HepG2 (cell line): Measurements from ENCODE around the gene RNF183. TPM values are rescaled to one million over a fixed set of nuclear protein-coding genes. Genes with fewer than 3 reads are reported as not detected.

Experiments
- CBX2 ChIP-seq, 2 experiments: fragments of 200-600 bp in 1 of 2; sonication (generic); formaldehyde crosslinking in 1 of 2; IDR thresholded peaks; 2 replicates each; pipeline versions ENCODE4 v1.7.0 to v1.8.1; 2018 to 2022; ENCODE audit warnings: low read depth in 2 of 2, low read length in 1 of 2, mild to moderate bottlenecking in 1 of 2, missing genetic modification reagents in 1 of 2
- CC2D1A ChIP-seq: sonication (generic); formaldehyde crosslinking; IDR thresholded peaks from 2 replicates; pipeline ENCODE4 v1.8.1; 2023; ENCODE audit warnings: mild to moderate bottlenecking, missing genetic modification reagents
- DPF2 ChIP-seq: sonication (generic); formaldehyde crosslinking; IDR thresholded peaks from 2 replicates; pipeline ENCODE4 v1.4.0; 2020; ENCODE audit warnings: mild to moderate bottlenecking, low read depth, missing genetic modification reagents, borderline replicate concordance
- EHMT2 ChIP-seq: fragments of 200-600 bp; sonication (generic); IDR thresholded peaks from 2 replicates; pipeline ENCODE4 v1.7.0; 2017; ENCODE audit warnings: antibody characterized with exemption, low read depth, low read length, borderline replicate concordance
- HNF4A ChIP-seq: sonication (generic); formaldehyde crosslinking; IDR thresholded peaks from 2 replicates; pipeline ENCODE4 v1.4.0; 2020; ENCODE audit warnings: missing genetic modification reagents
- NCOA2 ChIP-seq: sonication (generic); formaldehyde crosslinking; IDR thresholded peaks from 2 replicates; pipeline ENCODE4 v1.8.0; 2022; ENCODE audit warnings: inconsistent platforms
- NFIB ChIP-seq: sonication (generic); formaldehyde crosslinking; IDR thresholded peaks from 2 replicates; pipeline ENCODE4 v1.9.0; 2021; ENCODE audit warnings: missing genetic modification reagents, mild to moderate bottlenecking, borderline replicate concordance
- NR2F6 ChIP-seq, 2 experiments: IDR thresholded peaks; 2 replicates each; pipeline ENCODE4 v1.6.1; 2016; ENCODE audit warnings: antibody characterized with exemption in 1 of 2, mild to moderate bottlenecking in 1 of 2
- POLR2A ChIP-seq, 2 experiments: IDR thresholded peaks; 2 replicates each; pipeline ENCODE4 v1.6.1; 2011; ENCODE audit warnings: low read depth in 2 of 2, low read length in 2 of 2, mild to moderate bottlenecking in 1 of 2, moderate library complexity in 1 of 2; ENCODE audit not compliant: insufficient read depth in 1 of 2
- RBAK ChIP-seq: sonication (generic); formaldehyde crosslinking; IDR thresholded peaks from 2 replicates; pipeline ENCODE4 v1.5.1; 2020; ENCODE audit warnings: mild to moderate bottlenecking, missing genetic modification reagents
- RCOR2 ChIP-seq: IDR thresholded peaks from 2 replicates; pipeline ENCODE4 v1.6.1; 2016; ENCODE audit warnings: missing biosample characterization, missing genetic modification reagents
- SIN3A ChIP-seq: IDR thresholded peaks from 2 replicates; pipeline ENCODE4 v1.6.1; 2011; ENCODE audit warnings: low read depth, mild to moderate bottlenecking, control low read depth, low read length, borderline replicate concordance
- SP2 ChIP-seq: sonication (generic); formaldehyde crosslinking; IDR thresholded peaks from 2 replicates; pipeline ENCODE4 v1.5.1; 2020; ENCODE audit warnings: mild to moderate bottlenecking, missing genetic modification reagents
- SP5 ChIP-seq: IDR thresholded peaks from 2 replicates; pipeline ENCODE4 v1.6.1; 2016; ENCODE audit warnings: low read depth, borderline replicate concordance
- TOE1 ChIP-seq: sonication (generic); formaldehyde crosslinking; IDR thresholded peaks from 2 replicates; pipeline ENCODE4 v1.4.0; 2020; ENCODE audit warnings: mild to moderate bottlenecking, missing genetic modification reagents
- ZBTB8A ChIP-seq: sonication (generic); formaldehyde crosslinking; IDR thresholded peaks from 2 replicates; pipeline ENCODE4 v1.4.0; 2020; ENCODE audit warnings: mild to moderate bottlenecking, low read depth, missing genetic modification reagents, borderline replicate concordance
- ZFP90 ChIP-seq: sonication (generic); formaldehyde crosslinking; IDR thresholded peaks from 2 replicates; pipeline ENCODE4 v1.8.0; 2022; ENCODE audit warnings: missing genetic modification reagents, mild to moderate bottlenecking, inconsistent platforms, borderline replicate concordance
- ZNF230 ChIP-seq: sonication (generic); formaldehyde crosslinking; IDR thresholded peaks from 2 replicates; pipeline ENCODE4 v1.4.0; 2020; ENCODE audit warnings: mild to moderate bottlenecking, missing genetic modification reagents
- ZNF317 ChIP-seq: sonication (generic); formaldehyde crosslinking; IDR thresholded peaks from 2 replicates; pipeline ENCODE4 v1.5.0; 2020; ENCODE audit warnings: mild to moderate bottlenecking, missing genetic modification reagents
- ZNF589 ChIP-seq: sonication (generic); formaldehyde crosslinking; conservative IDR thresholded peaks from 2 replicates; pipeline ENCODE4 v1.8.0; 2022; ENCODE audit warnings: mild to moderate bottlenecking, moderate library complexity, missing genetic modification reagents
- ZNF777 ChIP-seq: sonication (generic); formaldehyde crosslinking; IDR thresholded peaks from 2 replicates; pipeline ENCODE4 v1.4.0; 2020; ENCODE audit warnings: missing genetic modification reagents
- polyA plus RNA-seq, 8 experiments: library from polyadenylated mRNA; depleted of rRNA in 3 of 8; stranded (reverse) in 7 of 8; unstranded in 1 of 8; fragments of >200 nt; fragmentation: Illumina TruSeq in 4 of 8; extraction: Trizol in 4 of 8; gene quantifications; 2 replicates each; pipeline versions ENCODE4 v1.2.1 to v1.2.3, GENCODE V29; 2011 to 2016; ENCODE audit warnings: low read depth in 4 of 8, missing spikeins in 1 of 8, mixed read lengths in 1 of 8; ENCODE audit not compliant: insufficient read depth in 1 of 8
- total RNA-seq, 5 experiments: library from RNA; depleted of rRNA; stranded (reverse); fragments of >200 nt; fragmentation: Illumina TruSeq; extraction: Trizol; gene quantifications; 2 replicates each; pipeline ENCODE4 v1.2.3, GENCODE V29; 2016; ENCODE audit warnings: low read depth in 1 of 5
- TF ChIP-seq, protein P1 (sequence below): sonication (generic); formaldehyde crosslinking; IDR thresholded peaks from 2 replicates; pipeline ENCODE4 v1.4.0; 2020; ENCODE audit warnings: mild to moderate bottlenecking, missing genetic modification reagents
- TF ChIP-seq, protein P2 (sequence below): sonication (generic); formaldehyde crosslinking; conservative IDR thresholded peaks from 2 replicates; pipeline ENCODE4 v1.4.0; 2020; ENCODE audit warnings: mild to moderate bottlenecking, missing genetic modification reagents, moderate library complexity
- TF ChIP-seq, protein P3 (sequence below): sonication (generic); formaldehyde crosslinking; IDR thresholded peaks from 2 replicates; pipeline ENCODE4 v1.5.0; 2020; ENCODE audit warnings: missing genetic modification reagents
- TF ChIP-seq, protein P4 (sequence below): sonication (generic); formaldehyde crosslinking; IDR thresholded peaks from 2 replicates; pipeline ENCODE4 v1.4.0; 2020; ENCODE audit warnings: missing genetic modification reagents
- TF ChIP-seq, protein P5 (sequence below): sonication (generic); formaldehyde crosslinking; IDR thresholded peaks from 2 replicates; pipeline ENCODE4 v1.4.0; 2020; ENCODE audit warnings: mild to moderate bottlenecking, low read depth, missing genetic modification reagents

The RNF183 gene
- total and polyA plus RNA-seq, 2 of the 13 experiments (the other 11 are each of a cell fraction or from before 2014, with no cell fraction given) = 0.13 to 6.5 TPM

DNA sequence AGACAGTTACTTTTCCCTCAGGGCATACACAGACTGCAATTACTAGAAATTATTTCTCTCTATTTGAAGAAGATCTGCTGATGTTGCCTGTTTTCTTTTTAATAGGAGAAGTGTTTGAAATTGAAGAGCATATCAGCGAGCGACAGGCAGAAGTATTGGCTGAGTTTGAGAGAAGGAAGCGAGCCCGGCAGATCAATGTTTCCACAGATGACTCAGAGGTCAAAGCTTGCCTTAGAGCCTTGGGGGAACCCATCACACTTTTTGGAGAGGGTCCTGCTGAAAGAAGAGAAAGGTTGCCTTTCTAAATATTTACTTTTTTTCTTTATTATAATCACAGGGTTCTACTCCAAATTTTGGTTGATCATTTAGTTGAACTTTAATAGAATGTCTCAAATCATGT is 24.3 kb downstream of the RNF183 start (continued):
- no peak for TF ChIP-seq EHMT2
- no peak for TF ChIP-seq ZNF777 (CRISPR knock-in tag)
- TF ChIP-seq, protein P1, sequence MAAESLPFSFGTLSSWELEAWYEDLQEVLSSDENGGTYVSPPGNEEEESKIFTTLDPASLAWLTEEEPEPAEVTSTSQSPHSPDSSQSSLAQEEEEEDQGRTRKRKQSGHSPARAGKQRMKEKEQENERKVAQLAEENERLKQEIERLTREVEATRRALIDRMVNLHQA (CRISPR knock-in tag) = no peak
- TF ChIP-seq NR2F6 (IDR thresholded peaks at IDR 0.05) = 0 out of 2 replicates have a peak, but pooled peaks have one; percentile 13
- TF ChIP-seq NR2F6 (CRISPR knock-in tag; IDR thresholded peaks at IDR 0.05) = no peak
- TF ChIP-seq RCOR2 (CRISPR knock-in tag) = no peak
- TF ChIP-seq SP5 = no peak
- no peak for TF ChIP-seq NCOA2 (CRISPR knock-in tag)
- TF ChIP-seq, protein P2, sequence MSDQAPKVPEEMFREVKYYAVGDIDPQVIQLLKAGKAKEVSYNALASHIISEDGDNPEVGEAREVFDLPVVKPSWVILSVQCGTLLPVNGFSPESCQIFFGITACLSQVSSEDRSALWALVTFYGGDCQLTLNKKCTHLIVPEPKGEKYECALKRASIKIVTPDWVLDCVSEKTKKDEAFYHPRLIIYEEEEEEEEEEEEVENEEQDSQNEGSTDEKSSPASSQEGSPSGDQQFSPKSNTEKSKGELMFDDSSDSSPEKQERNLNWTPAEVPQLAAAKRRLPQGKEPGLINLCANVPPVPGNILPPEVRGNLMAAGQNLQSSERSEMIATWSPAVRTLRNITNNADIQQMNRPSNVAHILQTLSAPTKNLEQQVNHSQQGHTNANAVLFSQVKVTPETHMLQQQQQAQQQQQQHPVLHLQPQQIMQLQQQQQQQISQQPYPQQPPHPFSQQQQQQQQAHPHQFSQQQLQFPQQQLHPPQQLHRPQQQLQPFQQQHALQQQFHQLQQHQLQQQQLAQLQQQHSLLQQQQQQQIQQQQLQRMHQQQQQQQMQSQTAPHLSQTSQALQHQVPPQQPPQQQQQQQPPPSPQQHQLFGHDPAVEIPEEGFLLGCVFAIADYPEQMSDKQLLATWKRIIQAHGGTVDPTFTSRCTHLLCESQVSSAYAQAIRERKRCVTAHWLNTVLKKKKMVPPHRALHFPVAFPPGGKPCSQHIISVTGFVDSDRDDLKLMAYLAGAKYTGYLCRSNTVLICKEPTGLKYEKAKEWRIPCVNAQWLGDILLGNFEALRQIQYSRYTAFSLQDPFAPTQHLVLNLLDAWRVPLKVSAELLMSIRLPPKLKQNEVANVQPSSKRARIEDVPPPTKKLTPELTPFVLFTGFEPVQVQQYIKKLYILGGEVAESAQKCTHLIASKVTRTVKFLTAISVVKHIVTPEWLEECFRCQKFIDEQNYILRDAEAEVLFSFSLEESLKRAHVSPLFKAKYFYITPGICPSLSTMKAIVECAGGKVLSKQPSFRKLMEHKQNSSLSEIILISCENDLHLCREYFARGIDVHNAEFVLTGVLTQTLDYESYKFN (CRISPR knock-in tag) = peak; percentile 59
- 0 out of 2 replicates have a peak, but pooled peaks have one; percentile 19 for TF ChIP-seq DPF2 (CRISPR knock-in tag)
- no peak for TF ChIP-seq ZFP90 (CRISPR knock-in tag)
- TF ChIP-seq, protein P3, sequence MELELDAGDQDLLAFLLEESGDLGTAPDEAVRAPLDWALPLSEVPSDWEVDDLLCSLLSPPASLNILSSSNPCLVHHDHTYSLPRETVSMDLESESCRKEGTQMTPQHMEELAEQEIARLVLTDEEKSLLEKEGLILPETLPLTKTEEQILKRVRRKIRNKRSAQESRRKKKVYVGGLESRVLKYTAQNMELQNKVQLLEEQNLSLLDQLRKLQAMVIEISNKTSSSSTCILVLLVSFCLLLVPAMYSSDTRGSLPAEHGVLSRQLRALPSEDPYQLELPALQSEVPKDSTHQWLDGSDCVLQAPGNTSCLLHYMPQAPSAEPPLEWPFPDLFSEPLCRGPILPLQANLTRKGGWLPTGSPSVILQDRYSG (CRISPR knock-in tag) = no peak
- no peak for TF ChIP-seq RBAK (CRISPR knock-in tag)
- no peak for TF ChIP-seq ZNF230
- TF ChIP-seq, protein P4, sequence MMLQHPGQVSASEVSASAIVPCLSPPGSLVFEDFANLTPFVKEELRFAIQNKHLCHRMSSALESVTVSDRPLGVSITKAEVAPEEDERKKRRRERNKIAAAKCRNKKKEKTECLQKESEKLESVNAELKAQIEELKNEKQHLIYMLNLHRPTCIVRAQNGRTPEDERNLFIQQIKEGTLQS (CRISPR knock-in tag) = 0 out of 2 replicates have a peak, but pooled peaks have one; percentile 38
- no peak for TF ChIP-seq CC2D1A (CRISPR knock-in tag)
- TF ChIP-seq TOE1 = no peak
- TF ChIP-seq NFIB = no peak
- TF ChIP-seq CBX2 (IDR thresholded peaks at IDR 0.05; ENCODE audit: low read depth, low read length) = no peak
- no peak for TF ChIP-seq CBX2 (CRISPR knock-in tag; IDR thresholded peaks at IDR 0.05; ENCODE audit: low read depth)
- TF ChIP-seq ZNF317 = no peak
- TF ChIP-seq ZNF589 (CRISPR knock-in tag) = no peak
- TF ChIP-seq HNF4A (CRISPR knock-in tag) = no peak
- no peak for TF ChIP-seq POLR2A (IDR thresholded peaks at IDR 0.05; ENCODE audit: insufficient read depth in 1 of 2, low read depth in 2 of 2, low read length in 2 of 2)
- no peak for TF ChIP-seq SP2 (CRISPR knock-in tag)
- TF ChIP-seq, protein P5, sequence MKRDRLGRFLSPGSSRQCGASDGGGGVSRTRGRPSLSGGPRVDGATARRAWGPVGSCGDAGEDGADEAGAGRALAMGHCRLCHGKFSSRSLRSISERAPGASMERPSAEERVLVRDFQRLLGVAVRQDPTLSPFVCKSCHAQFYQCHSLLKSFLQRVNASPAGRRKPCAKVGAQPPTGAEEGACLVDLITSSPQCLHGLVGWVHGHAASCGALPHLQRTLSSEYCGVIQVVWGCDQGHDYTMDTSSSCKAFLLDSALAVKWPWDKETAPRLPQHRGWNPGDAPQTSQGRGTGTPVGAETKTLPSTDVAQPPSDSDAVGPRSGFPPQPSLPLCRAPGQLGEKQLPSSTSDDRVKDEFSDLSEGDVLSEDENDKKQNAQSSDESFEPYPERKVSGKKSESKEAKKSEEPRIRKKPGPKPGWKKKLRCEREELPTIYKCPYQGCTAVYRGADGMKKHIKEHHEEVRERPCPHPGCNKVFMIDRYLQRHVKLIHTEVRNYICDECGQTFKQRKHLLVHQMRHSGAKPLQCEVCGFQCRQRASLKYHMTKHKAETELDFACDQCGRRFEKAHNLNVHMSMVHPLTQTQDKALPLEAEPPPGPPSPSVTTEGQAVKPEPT (CRISPR knock-in tag) = no peak
- no peak for TF ChIP-seq SIN3A
- no peak for TF ChIP-seq ZBTB8A (CRISPR knock-in tag)
